WTC11 (cell line): ENCODE data around the gene BRI3.

Source experiments
- ATF3 ChIP-seq: sonication (generic); formaldehyde crosslinking; conservative IDR thresholded peaks from 2 replicates; pipeline ENCODE4 v1.8.1; 2022; ENCODE audit warnings: mild to moderate bottlenecking, missing genetic modification reagents
- CREM ChIP-seq: sonication (generic); formaldehyde crosslinking; IDR thresholded peaks from 2 replicates; pipeline ENCODE4 v1.8.1; 2022; ENCODE audit warnings: mild to moderate bottlenecking, missing genetic modification reagents, moderate library complexity
- FOXK1 ChIP-seq: sonication (generic); formaldehyde crosslinking; IDR thresholded peaks from 2 replicates; pipeline ENCODE4 v1.8.0; 2022; ENCODE audit warnings: mild to moderate bottlenecking, moderate library complexity, missing genetic modification reagents
- MAX ChIP-seq: sonication (generic); formaldehyde crosslinking; IDR thresholded peaks from 2 replicates; pipeline ENCODE4 v1.8.0; 2022; ENCODE audit warnings: mild to moderate bottlenecking, missing genetic modification reagents
- NFATC4 ChIP-seq: fragments of 250-450 bp; sonication (Bioruptor Pico); IDR thresholded peaks from 2 replicates; pipeline ENCODE4 v1.9.0; 2021; ENCODE audit warnings: mild to moderate bottlenecking
- OVOL2 ChIP-seq: fragments of 250-450 bp; sonication (Bioruptor Pico); IDR thresholded peaks from 2 replicates; pipeline ENCODE4 v1.9.0; 2021; ENCODE audit warnings: mild to moderate bottlenecking, borderline replicate concordance
- SP1 ChIP-seq: sonication (generic); formaldehyde crosslinking; conservative IDR thresholded peaks from 2 replicates; pipeline ENCODE4 v1.8.1; 2022; ENCODE audit warnings: missing genetic modification reagents
- ZBTB21 ChIP-seq: sonication (generic); formaldehyde crosslinking; IDR thresholded peaks from 2 replicates; pipeline ENCODE4 v1.8.1; 2023; ENCODE audit warnings: mild to moderate bottlenecking, missing genetic modification reagents, borderline replicate concordance
- TF ChIP-seq, protein P1 (sequence below): fragments of 200-600 bp; IDR thresholded peaks from 2 replicates; pipeline ENCODE4 v1.8.0; 2022; ENCODE audit warnings: antibody characterized with exemption
- TF ChIP-seq, protein P2 (sequence below): sonication (generic); formaldehyde crosslinking; IDR thresholded peaks from 2 replicates; pipeline ENCODE4 v1.8.0; 2022; ENCODE audit warnings: mild to moderate bottlenecking, missing genetic modification reagents
- TF ChIP-seq, protein P3 (sequence below): sonication (generic); formaldehyde crosslinking; IDR thresholded peaks from 2 replicates; pipeline ENCODE4 v1.8.1; 2023; ENCODE audit warnings: mild to moderate bottlenecking, missing genetic modification reagents, moderate library complexity
- TF ChIP-seq, protein P4 (sequence below): sonication (generic); formaldehyde crosslinking; IDR thresholded peaks from 2 replicates; pipeline ENCODE4 v1.8.0; 2023; ENCODE audit warnings: missing genetic modification reagents
- TF ChIP-seq, protein P5 (sequence below): sonication (generic); formaldehyde crosslinking; IDR thresholded peaks from 2 replicates; pipeline ENCODE4 v1.8.1; 2022; ENCODE audit warnings: mild to moderate bottlenecking, moderate library complexity, missing genetic modification reagents
- TF ChIP-seq, protein P6 (sequence below): sonication (generic); formaldehyde crosslinking; IDR thresholded peaks from 2 replicates; pipeline ENCODE4 v1.8.0; 2022; ENCODE audit warnings: missing genetic modification reagents

DNA sequence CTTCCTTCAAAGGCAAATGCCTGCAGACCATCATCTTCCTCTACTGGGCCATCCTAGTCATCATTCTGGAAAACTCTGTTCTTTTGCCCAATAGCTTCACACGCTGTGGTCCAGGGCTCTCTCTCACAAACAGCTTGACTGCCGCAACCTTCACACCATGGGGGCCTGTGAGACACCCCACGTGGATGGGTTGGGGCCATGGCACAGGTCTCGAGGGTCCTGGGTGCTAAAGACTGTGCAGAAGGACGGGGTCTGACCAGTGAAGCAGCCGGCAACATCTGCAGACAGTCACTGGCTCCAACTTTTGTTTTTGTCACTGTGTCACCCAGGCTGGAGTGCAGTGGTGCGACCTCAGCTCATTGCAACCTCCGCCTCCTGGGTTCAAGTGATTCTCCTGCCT is 28.1 kb downstream of the BRI3 start:
- TF ChIP-seq, protein P1, sequence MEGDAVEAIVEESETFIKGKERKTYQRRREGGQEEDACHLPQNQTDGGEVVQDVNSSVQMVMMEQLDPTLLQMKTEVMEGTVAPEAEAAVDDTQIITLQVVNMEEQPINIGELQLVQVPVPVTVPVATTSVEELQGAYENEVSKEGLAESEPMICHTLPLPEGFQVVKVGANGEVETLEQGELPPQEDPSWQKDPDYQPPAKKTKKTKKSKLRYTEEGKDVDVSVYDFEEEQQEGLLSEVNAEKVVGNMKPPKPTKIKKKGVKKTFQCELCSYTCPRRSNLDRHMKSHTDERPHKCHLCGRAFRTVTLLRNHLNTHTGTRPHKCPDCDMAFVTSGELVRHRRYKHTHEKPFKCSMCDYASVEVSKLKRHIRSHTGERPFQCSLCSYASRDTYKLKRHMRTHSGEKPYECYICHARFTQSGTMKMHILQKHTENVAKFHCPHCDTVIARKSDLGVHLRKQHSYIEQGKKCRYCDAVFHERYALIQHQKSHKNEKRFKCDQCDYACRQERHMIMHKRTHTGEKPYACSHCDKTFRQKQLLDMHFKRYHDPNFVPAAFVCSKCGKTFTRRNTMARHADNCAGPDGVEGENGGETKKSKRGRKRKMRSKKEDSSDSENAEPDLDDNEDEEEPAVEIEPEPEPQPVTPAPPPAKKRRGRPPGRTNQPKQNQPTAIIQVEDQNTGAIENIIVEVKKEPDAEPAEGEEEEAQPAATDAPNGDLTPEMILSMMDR = no peak
- TF ChIP-seq NFATC4 (CRISPR knock-in tag) = no peak
- TF ChIP-seq, protein P2, sequence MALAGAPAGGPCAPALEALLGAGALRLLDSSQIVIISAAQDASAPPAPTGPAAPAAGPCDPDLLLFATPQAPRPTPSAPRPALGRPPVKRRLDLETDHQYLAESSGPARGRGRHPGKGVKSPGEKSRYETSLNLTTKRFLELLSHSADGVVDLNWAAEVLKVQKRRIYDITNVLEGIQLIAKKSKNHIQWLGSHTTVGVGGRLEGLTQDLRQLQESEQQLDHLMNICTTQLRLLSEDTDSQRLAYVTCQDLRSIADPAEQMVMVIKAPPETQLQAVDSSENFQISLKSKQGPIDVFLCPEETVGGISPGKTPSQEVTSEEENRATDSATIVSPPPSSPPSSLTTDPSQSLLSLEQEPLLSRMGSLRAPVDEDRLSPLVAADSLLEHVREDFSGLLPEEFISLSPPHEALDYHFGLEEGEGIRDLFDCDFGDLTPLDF (CRISPR knock-in tag) = no peak
- no peak for TF ChIP-seq OVOL2 (CRISPR knock-in tag)
- no peak for TF ChIP-seq CREM
- TF ChIP-seq, protein P3, sequence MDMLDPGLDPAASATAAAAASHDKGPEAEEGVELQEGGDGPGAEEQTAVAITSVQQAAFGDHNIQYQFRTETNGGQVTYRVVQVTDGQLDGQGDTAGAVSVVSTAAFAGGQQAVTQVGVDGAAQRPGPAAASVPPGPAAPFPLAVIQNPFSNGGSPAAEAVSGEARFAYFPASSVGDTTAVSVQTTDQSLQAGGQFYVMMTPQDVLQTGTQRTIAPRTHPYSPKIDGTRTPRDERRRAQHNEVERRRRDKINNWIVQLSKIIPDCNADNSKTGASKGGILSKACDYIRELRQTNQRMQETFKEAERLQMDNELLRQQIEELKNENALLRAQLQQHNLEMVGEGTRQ (CRISPR knock-in tag) = no peak
- TF ChIP-seq ZBTB21 = no peak
- TF ChIP-seq MAX (CRISPR knock-in tag) = no peak
- TF ChIP-seq FOXK1 = no peak
- no peak for TF ChIP-seq ATF3
- TF ChIP-seq SP1 (CRISPR knock-in tag) = no peak
- TF ChIP-seq, protein P4, sequence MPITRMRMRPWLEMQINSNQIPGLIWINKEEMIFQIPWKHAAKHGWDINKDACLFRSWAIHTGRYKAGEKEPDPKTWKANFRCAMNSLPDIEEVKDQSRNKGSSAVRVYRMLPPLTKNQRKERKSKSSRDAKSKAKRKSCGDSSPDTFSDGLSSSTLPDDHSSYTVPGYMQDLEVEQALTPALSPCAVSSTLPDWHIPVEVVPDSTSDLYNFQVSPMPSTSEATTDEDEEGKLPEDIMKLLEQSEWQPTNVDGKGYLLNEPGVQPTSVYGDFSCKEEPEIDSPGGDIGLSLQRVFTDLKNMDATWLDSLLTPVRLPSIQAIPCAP (CRISPR knock-in tag) = no peak
- TF ChIP-seq, protein P5, sequence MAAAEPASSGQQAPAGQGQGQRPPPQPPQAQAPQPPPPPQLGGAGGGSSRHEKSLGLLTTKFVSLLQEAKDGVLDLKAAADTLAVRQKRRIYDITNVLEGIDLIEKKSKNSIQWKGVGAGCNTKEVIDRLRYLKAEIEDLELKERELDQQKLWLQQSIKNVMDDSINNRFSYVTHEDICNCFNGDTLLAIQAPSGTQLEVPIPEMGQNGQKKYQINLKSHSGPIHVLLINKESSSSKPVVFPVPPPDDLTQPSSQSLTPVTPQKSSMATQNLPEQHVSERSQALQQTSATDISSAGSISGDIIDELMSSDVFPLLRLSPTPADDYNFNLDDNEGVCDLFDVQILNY (CRISPR knock-in tag) = no peak
- TF ChIP-seq, protein P6, sequence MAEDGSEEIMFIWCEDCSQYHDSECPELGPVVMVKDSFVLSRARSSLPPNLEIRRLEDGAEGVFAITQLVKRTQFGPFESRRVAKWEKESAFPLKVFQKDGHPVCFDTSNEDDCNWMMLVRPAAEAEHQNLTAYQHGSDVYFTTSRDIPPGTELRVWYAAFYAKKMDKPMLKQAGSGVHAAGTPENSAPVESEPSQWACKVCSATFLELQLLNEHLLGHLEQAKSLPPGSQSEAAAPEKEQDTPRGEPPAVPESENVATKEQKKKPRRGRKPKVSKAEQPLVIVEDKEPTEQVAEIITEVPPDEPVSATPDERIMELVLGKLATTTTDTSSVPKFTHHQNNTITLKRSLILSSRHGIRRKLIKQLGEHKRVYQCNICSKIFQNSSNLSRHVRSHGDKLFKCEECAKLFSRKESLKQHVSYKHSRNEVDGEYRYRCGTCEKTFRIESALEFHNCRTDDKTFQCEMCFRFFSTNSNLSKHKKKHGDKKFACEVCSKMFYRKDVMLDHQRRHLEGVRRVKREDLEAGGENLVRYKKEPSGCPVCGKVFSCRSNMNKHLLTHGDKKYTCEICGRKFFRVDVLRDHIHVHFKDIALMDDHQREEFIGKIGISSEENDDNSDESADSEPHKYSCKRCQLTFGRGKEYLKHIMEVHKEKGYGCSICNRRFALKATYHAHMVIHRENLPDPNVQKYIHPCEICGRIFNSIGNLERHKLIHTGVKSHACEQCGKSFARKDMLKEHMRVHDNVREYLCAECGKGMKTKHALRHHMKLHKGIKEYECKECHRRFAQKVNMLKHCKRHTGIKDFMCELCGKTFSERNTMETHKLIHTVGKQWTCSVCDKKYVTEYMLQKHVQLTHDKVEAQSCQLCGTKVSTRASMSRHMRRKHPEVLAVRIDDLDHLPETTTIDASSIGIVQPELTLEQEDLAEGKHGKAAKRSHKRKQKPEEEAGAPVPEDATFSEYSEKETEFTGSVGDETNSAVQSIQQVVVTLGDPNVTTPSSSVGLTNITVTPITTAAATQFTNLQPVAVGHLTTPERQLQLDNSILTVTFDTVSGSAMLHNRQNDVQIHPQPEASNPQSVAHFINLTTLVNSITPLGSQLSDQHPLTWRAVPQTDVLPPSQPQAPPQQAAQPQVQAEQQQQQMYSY = no peak
